Esophagus (tissue), 2 donors: Measurements from ENCODE around the gene PTPRB. TPM values are rescaled to one million over a fixed set of nuclear protein-coding genes. Genes with fewer than 3 reads are reported as not detected.

ENCODE experiments used
- H3K27ac ChIP-seq, 2 donors: one replicate each; pipeline ENCODE4 v1.5.1; 2013; ENCODE audit warnings: low read depth in 2 of 2, mild to moderate bottlenecking in 2 of 2, inconsistent platforms in 1 of 2, low read length in 1 of 2, moderate library complexity in 1 of 2
- H3K27me3 ChIP-seq, 2 donors: one replicate each; pipeline ENCODE4 v1.6.1; 2013; ENCODE audit warnings: low read length in 2 of 2, control low read depth in 1 of 2, mild to moderate bottlenecking in 1 of 2; ENCODE audit not compliant: insufficient read depth in 2 of 2, control insufficient read depth in 1 of 2
- H3K36me3 ChIP-seq, 2 donors: one replicate each; pipeline ENCODE4 v1.6.1; 2013; ENCODE audit warnings: low read length in 1 of 2; ENCODE audit not compliant: control insufficient read depth in 2 of 2, insufficient read depth in 2 of 2
- H3K4me1 ChIP-seq, 2 donors: one replicate each; pipeline ENCODE4 v1.6.1; 2013; ENCODE audit warnings: low read length in 1 of 2; ENCODE audit not compliant: control insufficient read depth in 2 of 2, insufficient read depth in 2 of 2
- H3K4me3 ChIP-seq, 2 donors: one replicate each; pipeline ENCODE4 v1.5.1; 2013; ENCODE audit warnings: low read length in 2 of 2, mild to moderate bottlenecking in 2 of 2, low read depth in 1 of 2, moderate library complexity in 1 of 2
- H3K9me3 ChIP-seq, 2 donors: one replicate each; pipeline ENCODE4 v1.6.1; 2013; ENCODE audit warnings: mild to moderate bottlenecking in 2 of 2, low read depth in 1 of 2, low read length in 1 of 2, moderate library complexity in 1 of 2; ENCODE audit not compliant: control insufficient read depth in 2 of 2, insufficient read depth in 1 of 2
- WGBS, 2 donors: extraction: QIAGEN DNeasy Blood & Tissue Kit; methylation state at CpG; one replicate each; pipeline ENCODE4 v1.1.7; 2013; 5-methylcytosine and 5-hydroxymethylcytosine counted together
- polyA plus RNA-seq, 2 donors: library from polyadenylated mRNA; stranded (reverse); fragments of 200-250 nt; gene quantifications; one replicate each; pipeline ENCODE4 v1.2.3, GENCODE V29; 2013
- donor health status: healthy with polysubstance abuse.
- donor health status: Bipolar disorder and iron deficiency.

The PTPRB gene
- polyA plus RNA-seq, 2 donors, result 1.5 to 1.6 TPM

DNA sequence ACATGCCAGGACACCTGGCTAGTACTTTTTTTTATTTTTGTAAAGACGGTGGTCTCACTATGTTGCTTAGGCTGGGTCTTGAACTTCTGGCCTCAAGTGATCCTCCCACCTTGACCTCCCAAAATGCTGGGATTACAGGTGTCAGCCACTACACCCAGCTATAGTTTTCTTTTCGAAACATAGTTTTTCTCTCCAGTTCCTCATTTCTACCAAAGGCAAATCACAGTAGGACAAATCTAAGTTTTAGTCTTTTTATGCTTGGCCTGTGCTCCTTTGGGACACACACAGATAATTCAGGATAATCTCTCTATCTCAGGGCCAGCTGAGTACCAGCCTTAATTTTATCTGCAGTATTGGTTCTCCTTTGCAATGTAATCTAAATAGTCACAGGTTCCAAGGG, 170.5 kb downstream of the PTPRB start:
- Histone ChIP-seq H3K4me1 (no peaks in the 10 kb centered on the region), H3K4me3 (no peak overlapping the region), H3K27me3 (no peaks in the 10 kb centered on the region), H3K9me3 (peaks cover 0 to 5% of the 10 kb centered on the region in 2 donors), H3K36me3 (no peaks in the 10 kb centered on the region), H3K27ac (no peak overlapping the region)
- WGBS, 2 donors, result 85 to 92% methylated on average over 2 of the region's 2 CpGs
